ENCODE results near the gene HMGB1.

HMGB1 gene

GRCh38 chr13:30421093-30422053, 44.4 kb downstream of the HMGB1 start:
- peak overlapping the region; percentile 48 for H3K4me3 ChIP-seq (ENCODE audit: low read depth, low read length)
- peak; percentile 84 for DNase-seq (ENCODE audit: low read depth)
- TF ChIP-seq MYC (IDR thresholded peaks at IDR 0.05; ENCODE audit: low read depth, low read length) = peak; percentile 63
- no peak for TF ChIP-seq CTCF (IDR thresholded peaks at IDR 0.05; ENCODE audit: low read depth, low read length)
- peak; percentile 56 for TF ChIP-seq MAX (IDR thresholded peaks at IDR 0.05; ENCODE audit: low read depth, low read length)

- H3K4me3 ChIP-seq (ENCODE audit: low read depth, low read length) = no peak overlapping the region
- TF ChIP-seq MAX (IDR thresholded peaks at IDR 0.05; ENCODE audit: low read depth, low read length) = no peak
- no peak for TF ChIP-seq POLR2A (IDR thresholded peaks at IDR 0.05; ENCODE audit: extremely low read depth, insufficient read length)
- no peak for DNase-seq (ENCODE audit: low read depth)
Measured at GRCh38 chr13:30418717-30419459, 46.8 kb downstream of the HMGB1 start.

GRCh38 chr13:30418075-30418716, 47.5 kb downstream of the HMGB1 start:
- H3K4me3 ChIP-seq (ENCODE audit: low read depth, low read length) = no peak overlapping the region
- TF ChIP-seq POLR2A (IDR thresholded peaks at IDR 0.05; ENCODE audit: extremely low read depth, insufficient read length) = no peak
- TF ChIP-seq CTCF (IDR thresholded peaks at IDR 0.05; ENCODE audit: low read depth, low read length) = no peak
- no peak for TF ChIP-seq MAX (IDR thresholded peaks at IDR 0.05; ENCODE audit: low read depth, low read length)
- TF ChIP-seq MYC (IDR thresholded peaks at IDR 0.05; ENCODE audit: low read depth, low read length) = no peak
- no peak for DNase-seq (ENCODE audit: low read depth)

- no peak for DNase-seq (ENCODE audit: low read depth)
- H3K4me3 ChIP-seq (ENCODE audit: low read depth, low read length) = no peak overlapping the region
- TF ChIP-seq MAX (IDR thresholded peaks at IDR 0.05; ENCODE audit: low read depth, low read length) (no peak), POLR2A (IDR thresholded peaks at IDR 0.05; ENCODE audit: extremely low read depth, insufficient read length) (no peak), MYC (IDR thresholded peaks at IDR 0.05; ENCODE audit: low read depth, low read length) (no peak), CTCF (IDR thresholded peaks at IDR 0.05; ENCODE audit: low read depth, low read length) (no peak)
Measured at GRCh38 chr13:30416471-30416870, 49.3 kb downstream of the HMGB1 start.

- no peak for TF ChIP-seq MYC (IDR thresholded peaks at IDR 0.05; ENCODE audit: low read depth, low read length)
- no peak for TF ChIP-seq MAX (IDR thresholded peaks at IDR 0.05; ENCODE audit: low read depth, low read length)
- TF ChIP-seq POLR2A (IDR thresholded peaks at IDR 0.05; ENCODE audit: extremely low read depth, insufficient read length) = no peak
- no peak for TF ChIP-seq CTCF (IDR thresholded peaks at IDR 0.05; ENCODE audit: low read depth, low read length)
- no peak overlapping the region for H3K4me3 ChIP-seq (ENCODE audit: low read depth, low read length)
- no peak for DNase-seq (ENCODE audit: low read depth)
Measured at GRCh38 chr13:30415430-30416030, 50.2 kb downstream of the HMGB1 start.
